HG02642 (cell line): ENCODE measurements around the gene EPN1.

ENCODE experiments used
- ATAC-seq: cut with Tn5 transposase; IDR thresholded peaks from one replicate; pipeline ENCODE4 v1.9.1; 2021; ENCODE audit warnings: mild to moderate bottlenecking; ENCODE audit not compliant: unreplicated experiment, poor library complexity

EPN1 gene

DNA sequence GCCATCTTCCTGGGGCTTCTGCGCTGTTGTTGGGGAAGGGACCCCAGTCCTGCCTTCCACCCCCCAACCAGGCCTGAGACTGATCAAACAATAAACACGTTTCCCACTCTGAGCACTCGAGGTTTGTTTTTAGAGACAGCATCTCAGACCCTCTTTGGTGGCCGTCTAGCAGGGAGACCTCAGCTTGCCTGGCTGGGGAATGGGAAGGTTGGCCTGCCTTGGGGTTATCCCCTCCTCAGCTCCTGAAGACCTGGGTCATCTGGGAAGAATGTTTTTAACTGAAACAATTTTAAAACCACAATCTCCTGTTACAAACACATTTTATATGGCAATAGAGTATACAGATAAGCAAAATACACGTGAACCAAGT, 29.5 kb upstream of the EPN1 start:
- ATAC-seq = no peak

DNA sequence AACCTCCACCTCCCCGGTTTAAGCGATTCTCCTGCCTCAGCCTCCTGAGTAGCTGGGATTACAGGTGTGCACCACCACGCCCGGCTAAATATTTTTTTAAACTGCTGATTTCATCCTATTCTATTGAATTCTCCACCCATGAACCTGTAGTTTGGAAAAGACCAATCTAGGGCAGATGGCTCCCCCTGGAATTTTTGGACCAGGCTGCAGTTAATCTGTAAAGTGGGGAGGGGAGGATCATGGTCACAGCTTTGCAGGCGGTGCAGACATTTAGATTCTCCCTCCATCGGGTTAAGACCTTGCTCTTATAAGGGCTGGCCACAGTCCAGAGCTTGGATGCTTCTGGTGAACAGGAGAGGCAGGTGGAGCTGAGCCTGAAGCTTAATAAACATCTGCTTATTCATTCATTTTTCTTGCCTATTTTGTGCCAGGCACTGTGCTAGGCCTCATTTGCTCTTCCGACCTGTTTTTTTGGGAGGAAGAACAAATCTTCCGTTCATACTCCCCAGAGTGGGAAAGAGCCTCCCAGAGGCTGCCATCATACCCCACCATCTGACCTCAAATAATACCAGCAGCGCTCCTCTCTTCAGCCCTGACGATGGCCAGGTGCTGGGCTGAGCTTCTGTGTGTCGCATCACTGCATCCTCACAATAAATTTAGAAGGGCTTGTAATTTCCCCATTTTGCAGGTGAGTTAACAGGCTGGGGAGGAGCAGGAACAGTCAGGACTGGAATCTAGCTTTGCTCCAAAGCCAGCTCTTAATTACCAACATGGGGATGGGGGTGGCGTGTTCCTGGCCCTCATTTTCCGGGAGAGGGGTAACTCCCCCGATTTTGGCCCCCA, 27.9 kb upstream of the EPN1 start:
- ATAC-seq = no peak

DNA sequence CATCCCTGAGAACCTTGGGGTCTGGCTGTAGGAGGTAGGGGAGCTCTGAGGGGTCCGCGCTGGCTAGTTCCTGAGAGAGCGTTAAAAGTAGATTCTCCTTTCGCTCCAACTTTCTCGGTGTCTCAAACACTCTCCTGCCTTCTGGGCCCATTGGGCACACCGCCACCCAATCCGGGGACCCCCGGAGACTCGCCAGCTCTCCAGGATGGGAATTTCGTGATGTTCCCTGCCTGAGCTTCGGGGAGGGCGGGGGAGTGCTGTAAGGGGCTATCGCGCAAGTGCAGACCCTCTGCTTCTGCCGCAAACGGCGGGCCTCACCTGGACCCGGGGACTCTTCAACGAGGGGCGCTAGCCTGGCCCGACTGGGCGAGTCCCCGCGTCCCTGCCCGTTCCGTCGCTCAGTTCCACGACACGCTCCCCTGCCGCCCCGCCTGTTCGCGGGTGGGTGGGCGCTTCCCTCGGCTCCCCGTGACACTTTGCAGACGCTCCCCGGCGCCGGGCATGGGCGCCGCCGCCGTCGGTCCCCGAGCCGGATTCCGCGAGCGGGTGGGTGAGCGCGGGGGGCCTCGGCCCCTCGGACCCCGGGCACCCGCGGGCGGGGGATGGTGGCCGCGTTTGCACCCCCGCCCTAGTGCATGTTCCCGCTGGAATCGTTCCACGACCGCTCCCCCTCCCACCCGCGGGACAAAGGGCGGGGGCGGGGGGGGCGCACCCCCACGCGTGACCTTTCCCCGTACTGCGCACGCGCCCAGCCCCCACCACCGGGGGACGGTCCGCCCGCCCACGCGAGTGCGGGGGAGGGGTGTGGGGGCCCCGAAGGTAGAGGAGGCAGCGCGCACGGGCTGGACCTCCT, 27.1 kb upstream of the EPN1 start, which contains the start of gene CCDC106:
CCDC106 (plus strand) TSS at position 481 of the 853 bp plus-strand sequence. CDS start 835 bp downstream, outside the sequence.
- peak; percentile 34 for ATAC-seq

DNA sequence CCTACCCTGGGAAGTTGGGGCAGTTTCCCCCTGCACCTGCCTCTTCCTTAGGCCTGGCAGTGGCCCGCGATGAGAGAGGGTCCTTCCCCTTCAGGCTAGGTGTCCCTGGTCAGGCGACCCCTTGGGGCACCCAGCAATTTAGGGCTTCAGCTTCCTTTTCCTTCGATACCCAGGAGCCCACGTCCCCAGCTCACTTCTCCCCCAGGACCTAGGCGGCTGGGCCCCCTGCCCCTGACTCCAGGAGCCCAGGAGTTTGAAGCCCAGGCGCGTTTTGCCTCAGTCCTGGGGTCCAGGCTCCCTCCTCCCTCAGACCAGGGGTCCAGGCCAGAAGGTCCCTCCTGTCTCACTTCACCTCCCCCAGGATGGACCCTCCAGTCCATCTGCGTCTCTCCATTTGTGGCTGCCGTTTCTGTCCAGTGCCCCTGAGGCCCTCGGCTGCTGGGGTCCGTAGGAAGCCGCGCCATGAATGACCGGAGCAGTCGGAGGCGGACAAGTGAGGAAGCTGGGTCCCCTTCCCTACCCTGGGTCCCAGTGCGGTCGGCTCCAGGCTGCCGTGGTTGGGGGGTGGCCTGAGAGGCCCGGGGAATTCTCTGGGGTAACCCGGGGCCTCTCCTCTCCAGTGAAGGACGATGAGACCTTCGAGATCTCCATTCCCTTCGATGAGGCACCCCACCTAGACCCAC, 26.3 kb upstream of the EPN1 start:
- no peak for ATAC-seq

DNA sequence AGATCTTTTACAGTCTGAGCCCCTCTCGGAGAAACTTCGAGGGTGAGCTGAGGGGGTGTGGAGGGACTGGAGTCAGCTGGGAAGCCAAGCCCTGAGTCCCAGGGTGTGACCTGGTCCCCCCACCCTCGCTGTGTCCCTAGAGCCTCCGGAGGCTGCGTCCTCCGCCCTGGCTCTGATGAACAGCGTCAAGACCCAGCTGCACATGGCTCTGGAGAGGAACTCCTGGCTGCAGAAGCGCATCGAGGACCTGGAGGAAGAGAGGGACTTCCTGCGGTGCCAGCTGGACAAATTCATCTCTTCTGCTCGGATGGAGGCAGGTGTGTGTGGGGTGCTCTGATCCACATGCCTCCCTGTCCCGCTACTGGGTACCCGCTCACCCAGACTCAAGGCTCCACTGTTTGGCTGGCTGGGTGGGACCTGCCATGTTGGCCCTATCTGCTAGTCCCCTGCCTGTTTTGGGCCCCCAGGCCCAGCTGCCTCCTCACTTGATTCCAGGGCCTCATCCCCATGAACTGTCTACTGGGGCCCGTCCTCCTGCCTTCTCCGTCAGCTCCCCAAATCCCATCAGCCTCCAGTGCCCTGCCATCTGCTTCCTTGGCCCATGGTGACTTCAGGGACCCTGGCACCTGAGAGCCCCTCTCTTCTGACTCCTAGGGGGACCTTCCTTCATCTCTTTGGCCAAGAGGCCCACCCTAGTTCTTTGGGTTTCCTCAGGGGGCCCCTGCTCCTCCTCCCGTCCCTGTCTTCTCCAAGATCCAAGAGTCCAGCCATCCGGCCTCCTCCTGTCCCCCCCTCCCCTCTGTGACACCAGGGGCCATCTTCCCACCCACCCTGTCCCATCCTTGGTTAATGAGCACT, 25.5 kb upstream of the EPN1 start:
- no peak for ATAC-seq

DNA sequence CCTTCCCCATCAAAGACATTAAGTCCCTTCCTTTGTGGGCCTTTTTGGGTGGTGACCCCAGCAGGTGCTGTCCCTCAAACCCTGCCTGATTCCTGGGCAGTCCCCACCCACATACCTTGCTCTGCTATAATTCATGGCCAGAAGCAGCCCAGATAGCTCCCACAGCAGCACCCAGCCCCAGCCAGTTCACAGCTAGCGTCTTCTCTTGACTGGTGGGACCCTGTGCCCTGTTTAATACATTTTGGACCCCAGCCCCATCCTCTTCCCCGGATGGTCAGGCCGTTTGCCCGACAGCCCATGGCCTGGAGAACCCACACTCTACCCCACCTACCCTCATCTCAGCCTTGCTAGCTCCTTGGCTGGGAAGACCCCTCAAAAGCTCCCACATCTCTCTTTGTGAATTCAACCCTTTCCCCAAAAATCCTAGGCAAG, 24.9 kb upstream of the EPN1 start:
- no peak for ATAC-seq

DNA sequence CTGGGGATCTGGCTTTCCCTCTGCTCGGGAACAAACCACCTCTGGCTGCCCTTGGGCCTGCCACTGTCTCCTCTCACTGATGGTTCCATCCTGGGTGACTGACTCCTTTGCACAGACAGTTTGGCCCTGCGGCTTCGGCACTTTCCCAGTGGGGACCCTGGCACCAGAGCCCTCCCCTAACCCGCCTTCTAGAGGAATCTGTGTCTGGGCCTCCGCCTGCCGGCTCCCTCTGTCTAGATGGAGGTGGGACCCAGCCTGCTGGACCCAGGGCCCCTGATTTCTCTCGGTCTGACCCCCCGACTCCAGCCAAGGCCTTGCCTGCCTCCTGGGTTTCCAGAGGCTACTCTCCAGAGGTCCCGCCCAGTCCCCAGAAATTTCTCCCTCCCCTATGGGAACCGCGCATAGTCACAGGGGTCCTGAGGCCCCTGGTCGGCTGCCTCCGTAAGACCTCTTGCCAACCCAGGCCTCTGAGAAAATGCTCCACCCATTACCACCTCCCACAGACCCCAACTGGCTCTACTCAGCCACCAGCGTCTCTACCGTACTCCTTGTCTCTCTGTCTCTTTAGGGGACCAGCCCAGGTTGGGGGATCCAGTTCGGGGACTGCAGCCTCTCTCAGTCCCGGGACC, 24.3 kb upstream of the EPN1 start:
- ATAC-seq = no peak

DNA sequence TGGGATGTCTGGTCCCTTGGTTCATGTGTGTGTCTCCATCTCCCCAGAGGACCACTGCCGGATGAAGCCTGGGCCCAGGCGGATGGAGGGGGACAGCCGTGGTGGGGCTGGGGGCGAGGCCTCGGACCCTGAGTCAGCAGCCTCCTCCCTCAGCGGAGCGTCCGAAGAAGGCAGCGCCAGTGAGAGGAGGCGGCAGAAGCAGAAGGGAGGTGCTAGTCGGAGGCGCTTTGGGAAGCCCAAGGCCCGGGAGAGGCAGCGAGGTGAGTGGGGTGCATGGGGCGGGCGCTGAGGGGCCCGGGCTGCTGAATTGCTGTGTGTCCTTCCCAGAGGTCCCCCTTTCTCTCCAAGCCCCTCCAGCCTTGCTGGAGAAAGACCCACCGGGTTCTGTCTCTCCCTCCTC, 23.8 kb upstream of the EPN1 start:
- no peak for ATAC-seq

DNA sequence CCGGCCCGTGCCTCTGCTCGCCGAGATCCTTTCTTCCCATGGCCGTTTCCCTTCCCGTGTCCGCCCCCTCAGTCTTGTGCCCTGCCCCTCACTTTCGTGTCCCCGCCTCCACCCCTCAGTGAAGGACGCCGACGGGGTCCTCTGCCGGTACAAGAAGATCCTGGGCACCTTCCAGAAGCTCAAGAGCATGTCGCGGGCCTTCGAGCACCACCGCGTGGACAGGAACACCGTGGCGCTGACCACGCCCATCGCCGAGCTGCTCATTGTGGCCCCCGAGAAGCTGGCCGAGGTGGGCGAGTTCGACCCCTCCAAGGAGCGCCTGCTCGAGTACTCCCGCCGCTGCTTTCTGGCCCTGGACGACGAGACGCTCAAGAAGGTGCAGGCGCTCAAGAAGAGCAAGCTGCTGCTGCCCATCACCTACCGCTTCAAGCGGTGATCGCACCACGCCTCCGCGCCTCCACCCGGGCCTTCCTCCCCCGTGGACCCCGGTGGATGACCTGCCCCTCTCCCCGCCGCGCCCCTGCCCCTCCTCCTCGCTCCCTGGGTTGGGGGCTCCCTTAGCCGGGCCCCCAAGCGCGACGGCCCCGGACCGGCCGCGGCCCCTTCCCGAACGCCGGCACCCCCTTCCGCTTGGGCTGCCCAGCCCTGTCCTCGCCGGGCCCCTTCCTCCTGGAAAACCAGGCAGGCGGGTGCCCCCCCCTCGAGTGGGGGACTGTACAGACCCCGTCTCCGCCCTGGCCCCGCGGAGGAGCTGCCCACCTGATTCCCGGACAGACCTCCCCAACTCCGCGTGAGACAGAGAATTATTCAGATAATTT, 22.5 kb upstream of the EPN1 start:
- no peak for ATAC-seq

DNA sequence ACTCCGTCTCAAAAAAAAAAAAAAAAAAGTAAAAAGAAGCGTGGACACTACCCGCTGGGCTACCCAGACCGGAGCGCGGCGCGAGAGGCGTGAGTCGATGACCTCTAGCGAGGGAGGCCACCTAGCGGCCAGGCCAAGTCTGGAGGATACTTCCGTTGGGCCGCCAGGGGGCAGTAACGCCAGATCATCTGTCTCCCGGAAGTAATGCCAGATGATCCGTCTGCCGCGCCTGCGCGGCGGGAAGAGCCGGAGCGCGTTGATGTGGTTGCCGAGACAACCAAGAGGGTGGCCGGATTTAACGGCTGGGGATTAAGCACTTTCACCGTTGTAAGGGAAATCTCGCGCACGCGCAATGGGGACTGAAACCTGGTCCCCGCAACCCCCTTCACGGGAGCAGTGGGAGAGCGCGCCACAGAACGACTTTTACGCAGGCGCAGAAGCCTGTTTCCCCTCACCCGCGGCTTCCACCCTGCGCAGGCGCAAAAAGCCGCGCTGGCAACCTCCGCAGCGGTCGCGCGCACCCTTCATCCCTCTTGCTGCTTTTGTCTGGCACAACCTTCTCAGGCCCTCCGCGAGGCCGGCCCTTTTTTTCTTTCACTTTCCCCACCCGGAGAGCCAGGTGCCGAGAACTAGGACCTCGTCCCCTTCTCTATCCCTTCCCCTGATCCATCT, 21.2 kb upstream of the EPN1 start:
- ATAC-seq = peak; percentile 46

DNA sequence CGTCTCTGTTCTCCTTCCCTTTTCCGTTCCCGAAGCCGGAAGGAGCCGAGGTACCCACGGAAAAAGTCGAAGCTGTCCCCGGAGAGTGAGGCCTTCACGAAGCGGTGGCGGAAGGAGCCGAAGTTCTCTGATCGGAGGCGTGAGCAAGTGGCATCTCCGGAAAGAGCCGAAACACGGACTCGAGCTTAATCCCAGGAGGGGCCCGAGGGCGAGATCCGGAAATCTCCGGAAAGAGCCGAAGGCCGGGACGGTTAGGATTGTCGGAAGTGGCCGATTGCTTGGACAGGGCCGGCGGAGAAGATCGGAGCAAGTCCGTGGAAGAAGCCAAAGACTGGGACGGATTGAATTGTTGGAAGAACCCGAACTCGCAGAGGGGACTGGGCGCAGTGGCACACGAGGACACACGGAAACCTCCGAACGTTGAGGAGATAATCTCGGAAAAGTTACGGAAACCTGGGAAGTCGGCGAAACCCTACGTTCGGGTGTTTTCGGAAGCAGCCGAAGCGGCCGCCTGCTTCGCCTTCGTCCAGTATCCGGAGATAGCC, 20.6 kb upstream of the EPN1 start:
- peak; percentile 61 for ATAC-seq

DNA sequence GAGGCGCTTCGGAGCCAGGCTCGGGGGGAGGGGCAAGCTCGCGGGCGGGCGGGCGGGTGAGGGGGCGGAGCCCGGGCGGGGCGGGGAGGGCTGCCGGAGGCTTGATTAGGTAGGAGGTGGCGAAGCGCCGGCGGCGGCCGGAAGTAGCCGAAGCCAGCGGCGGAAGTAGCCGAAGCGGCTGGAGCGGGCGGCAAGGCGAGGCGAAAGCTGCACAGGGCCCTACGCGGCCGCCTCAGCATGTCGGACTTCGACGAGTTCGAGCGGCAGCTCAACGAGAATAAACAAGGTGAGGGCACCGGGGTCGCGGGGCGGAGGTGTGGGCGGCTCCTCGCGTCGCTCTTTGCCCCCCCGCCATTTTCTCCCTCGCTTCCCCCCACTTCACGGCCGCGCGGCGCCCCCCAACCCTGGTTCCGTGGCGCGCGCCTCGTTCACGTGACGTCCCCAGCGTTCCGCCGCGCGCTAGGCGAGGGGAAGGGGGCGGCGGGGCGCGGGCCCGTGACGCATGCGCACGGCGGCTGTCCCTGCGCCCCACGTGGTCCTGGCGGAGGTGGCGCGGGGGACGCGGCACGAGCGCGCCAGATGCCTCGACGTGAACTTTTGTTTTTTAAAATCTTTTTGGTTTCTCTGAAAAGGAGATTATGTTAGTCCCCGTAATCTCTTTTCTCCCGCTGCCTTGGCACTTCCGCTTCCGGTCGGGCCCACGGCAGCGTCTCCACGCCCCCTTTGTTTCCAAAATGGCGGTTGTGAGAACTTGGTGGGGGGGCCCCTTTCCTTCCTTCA, 20.0 kb upstream of the EPN1 start, which contains the start of gene U2AF2:
U2AF2 (plus strand) TSS at position 168 of the 780 bp plus-strand sequence; CDS start at position 238, 70 bp downstream.
- ATAC-seq = peak; percentile 43

DNA sequence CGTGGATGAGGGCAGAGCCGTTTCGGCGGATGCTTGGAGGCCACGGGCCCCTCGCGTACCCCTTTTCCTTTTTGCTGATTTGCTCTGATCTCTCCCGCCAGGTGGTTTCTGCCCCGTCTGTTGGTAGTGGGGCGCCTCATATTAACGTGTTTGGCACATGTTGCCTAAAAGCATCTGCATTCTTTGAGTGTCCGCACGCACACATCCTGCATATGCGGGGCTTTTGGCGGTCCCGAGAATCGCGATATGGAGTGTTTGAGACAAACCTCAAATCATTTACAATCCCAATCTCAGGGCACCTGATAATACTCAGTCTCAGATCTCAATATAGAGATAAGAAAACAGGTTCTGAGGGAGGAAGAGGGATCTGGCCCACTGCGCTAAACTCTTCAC, 19.4 kb upstream of the EPN1 start:
- no peak for ATAC-seq

DNA sequence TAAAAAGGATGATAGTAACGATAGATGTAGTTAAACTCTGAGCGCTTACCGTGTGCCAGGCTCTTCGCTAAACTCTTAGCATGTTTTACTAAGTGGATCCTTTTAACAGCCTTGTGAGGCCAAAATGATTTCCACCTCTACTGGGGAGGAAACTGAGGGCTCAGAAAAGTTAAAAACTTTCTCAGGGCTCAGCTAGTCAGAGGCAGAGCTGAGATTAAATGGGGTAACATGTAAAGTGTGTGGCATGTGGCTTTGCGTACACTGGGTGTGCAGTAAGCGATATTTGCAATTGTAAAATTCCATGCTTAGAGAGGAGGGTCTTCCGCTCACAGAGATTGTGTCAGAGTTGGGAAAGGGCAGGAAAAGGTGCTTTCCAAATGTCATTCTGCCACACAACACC, 18.5 kb upstream of the EPN1 start:
- ATAC-seq = no peak

DNA sequence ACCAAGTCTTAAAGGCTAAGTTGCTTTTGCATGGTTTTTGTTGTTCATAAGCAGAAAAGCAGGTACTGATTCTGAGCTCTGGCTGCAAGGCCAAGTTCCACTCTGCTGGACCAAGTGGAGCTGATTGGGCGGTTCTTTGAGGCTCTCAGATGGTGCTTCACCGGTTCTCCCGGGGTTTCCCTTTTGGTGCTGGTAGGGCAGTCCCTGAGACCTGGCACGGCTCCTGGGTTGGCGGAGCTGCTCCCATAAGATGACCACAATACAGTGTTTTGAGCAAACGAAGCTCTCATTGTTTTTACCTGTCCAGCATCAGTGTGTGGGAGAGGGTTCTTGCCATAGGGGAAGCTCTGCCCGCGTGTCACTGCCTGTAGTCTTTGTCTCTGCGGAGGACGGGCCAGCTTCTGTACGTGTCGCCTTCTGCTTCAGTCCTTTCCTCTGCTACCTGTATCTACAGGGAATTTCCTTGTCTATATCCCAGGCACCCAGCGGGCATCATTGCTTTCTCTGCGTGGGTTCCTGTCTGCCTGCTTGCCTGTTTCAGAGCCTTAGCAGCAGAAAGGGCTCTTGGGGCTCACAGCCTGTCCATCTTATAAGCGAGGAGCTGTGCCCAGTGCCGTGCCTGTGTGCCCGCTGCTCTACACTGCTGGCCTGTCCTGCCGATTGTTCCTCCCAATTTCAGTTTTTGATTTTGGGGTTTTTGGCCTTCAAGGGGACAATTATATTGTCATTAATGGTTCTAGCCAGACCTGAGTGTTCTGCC, 17.9 kb upstream of the EPN1 start:
- no peak for ATAC-seq

DNA sequence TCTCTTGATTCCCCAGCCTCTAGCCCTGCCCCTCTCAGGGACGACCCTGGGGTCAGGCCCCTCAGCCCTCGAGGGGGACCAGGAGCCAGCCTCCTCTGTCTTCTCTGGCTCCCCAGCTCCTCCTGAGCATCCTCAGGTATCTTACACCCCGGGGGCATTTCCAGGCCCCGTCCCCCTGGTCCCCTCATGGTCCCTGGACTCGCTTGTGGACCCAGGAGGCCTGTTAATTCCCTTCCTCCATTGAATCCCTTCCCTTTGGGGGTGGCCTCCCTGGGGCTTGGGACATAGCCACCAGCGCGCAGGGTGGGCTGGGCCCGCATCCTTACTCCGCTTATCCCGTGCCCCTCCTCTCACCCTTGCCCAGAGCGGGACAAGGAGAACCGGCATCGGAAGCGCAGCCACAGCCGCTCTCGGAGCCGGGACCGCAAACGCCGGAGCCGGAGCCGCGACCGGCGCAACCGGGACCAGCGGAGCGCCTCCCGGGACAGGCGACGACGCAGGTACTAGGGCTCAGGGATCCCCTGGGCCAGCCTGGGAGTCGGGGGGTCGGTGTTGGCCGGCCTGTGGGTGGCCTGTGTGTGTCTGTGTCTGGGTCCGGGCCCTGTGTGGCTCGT, 16.1 kb upstream of the EPN1 start:
- ATAC-seq = no peak
